HT1080 (cell line): Measurements from ENCODE around the gene WDR81. TPM values are rescaled to one million over a fixed set of nuclear protein-coding genes. Genes with fewer than 3 reads are reported as not detected.

Source experiments
- DNase-seq: peaks from one replicate; pipeline ENCODE4 v3.0.0-alpha.2; 2015; ENCODE audit warnings: low read depth
- total RNA-seq: library from RNA; depleted of rRNA; stranded (reverse); fragments of >200 nt; shearing (Covaris generic); gene quantifications from 2 replicates; pipeline ENCODE4 v1.2.3, GENCODE V29; 2014; rRNA removed

Gene WDR81
- total RNA-seq, 1 experiment from 2014 or later = 8.3 TPM

- DNase-seq = no peak
Measured at GRCh38 chr17:1776857-1777256, 52.4 kb downstream of the WDR81 start.

GRCh38 chr17:1779571-1780131, 55.1 kb downstream of the WDR81 start:
- peak; percentile 88 for DNase-seq

- no peak for DNase-seq
Measured at GRCh38 chr17:1782171-1782567, 57.7 kb downstream of the WDR81 start.

GRCh38 chr17:1783271-1783670, 58.8 kb downstream of the WDR81 start:
- DNase-seq = no peak

- peak; percentile 67 for DNase-seq
Measured at GRCh38 chr17:1783834-1784611, 59.5 kb downstream of the WDR81 start.

GRCh38 chr17:1785930-1786329, 61.4 kb downstream of the WDR81 start:
- no peak for DNase-seq

- no peak for DNase-seq
Measured at GRCh38 chr17:1786708-1787107, 62.2 kb downstream of the WDR81 start.

- peak; percentile 95 for DNase-seq
Measured at GRCh38 chr17:1787301-1787902, 62.9 kb downstream of the WDR81 start.

Other genes with a start within 250 kb of the WDR81 start
- 50.6 and 61.0 TPM in 2 replicates for gene MYO1C, start 232.0 kb upstream of the WDR81 start, total RNA-seq
- 35.3 and 46.9 TPM in 2 replicates for gene INPP5K, start 208.1 kb upstream of the WDR81 start, total RNA-seq
- 37.7 and 48.3 TPM in 2 replicates for gene PITPNA, start 161.9 kb upstream of the WDR81 start, total RNA-seq
- 3.5 and 3.9 TPM in 2 replicates for gene SLC43A2, start 95.9 kb upstream of the WDR81 start, total RNA-seq
- gene SCARF1, start 79.0 kb upstream of the WDR81 start, total RNA-seq = 1.5 and 2.5 TPM in 2 replicates
- 8.0 and 8.9 TPM in 2 replicates for gene RILP, start 74.8 kb upstream of the WDR81 start, total RNA-seq
- 107 and 117 TPM in 2 replicates for gene PRPF8, start 39.8 kb upstream of the WDR81 start, total RNA-seq
- 0.37 and 0.64 TPM in 2 replicates for gene TLCD2, start 14.3 kb upstream of the WDR81 start, total RNA-seq
- 2.0 and 2.9 TPM in 2 replicates for gene SERPINF2, start 18.2 kb downstream of the WDR81 start, total RNA-seq
- 2.0 and 2.6 TPM in 2 replicates for gene SERPINF1, start 37.4 kb downstream of the WDR81 start, total RNA-seq
- gene SMYD4, start 105.2 kb downstream of the WDR81 start, total RNA-seq = 10.7 and 13.0 TPM in 2 replicates
- gene RPA1, start 105.3 kb downstream of the WDR81 start, total RNA-seq = 30.1 and 59.9 TPM in 2 replicates